ENCODE data around the gene CYLC1. TPM values are rescaled to one million over a fixed set of nuclear protein-coding genes. Genes with fewer than 3 reads are reported as not detected.

Gene CYLC1, protein sequence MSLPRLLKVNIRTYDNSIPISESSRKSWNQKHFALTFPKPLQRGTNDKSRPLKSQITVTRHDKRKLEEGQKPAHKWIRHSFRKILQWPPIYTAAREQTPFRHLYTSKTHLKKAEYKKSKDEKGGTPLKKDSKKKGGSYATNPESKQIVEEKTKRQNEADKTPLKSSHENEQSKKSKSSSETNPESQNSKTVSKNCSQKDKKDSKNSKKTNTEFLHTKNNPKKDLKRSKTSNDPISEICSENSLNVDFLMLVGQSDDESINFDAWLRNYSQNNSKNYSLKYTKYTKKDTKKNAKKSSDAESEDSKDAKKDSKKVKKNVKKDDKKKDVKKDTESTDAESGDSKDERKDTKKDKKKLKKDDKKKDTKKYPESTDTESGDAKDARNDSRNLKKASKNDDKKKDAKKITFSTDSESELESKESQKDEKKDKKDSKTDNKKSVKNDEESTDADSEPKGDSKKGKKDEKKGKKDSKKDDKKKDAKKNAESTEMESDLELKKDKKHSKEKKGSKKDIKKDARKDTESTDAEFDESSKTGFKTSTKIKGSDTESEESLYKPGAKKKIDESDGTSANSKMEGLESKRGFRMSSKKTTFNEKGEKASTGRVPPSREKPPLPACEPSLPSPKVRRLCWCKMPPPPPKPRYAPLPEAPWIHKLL
- total RNA-seq: not detected

DNA sequence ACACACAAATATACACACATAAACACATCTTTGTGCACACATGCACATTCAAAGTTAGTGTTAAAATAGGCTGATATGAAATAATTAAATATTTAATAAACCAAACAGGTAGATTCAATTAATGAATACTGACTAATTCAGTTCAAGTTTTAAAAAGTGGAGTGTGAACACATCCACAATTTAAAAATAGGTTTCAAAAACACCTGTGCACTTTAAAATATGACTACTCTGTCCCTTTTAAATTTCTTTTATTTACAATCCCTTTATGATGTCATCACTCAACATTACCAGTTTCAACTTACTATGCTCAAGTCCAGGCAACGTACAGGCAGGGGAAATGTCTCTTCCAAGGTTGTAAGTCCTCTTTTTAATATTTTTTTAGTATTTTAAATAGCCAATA lies at the start of gene CYLC1:
TSS of gene CYLC1 (plus strand) at position 301 of the 400 bp plus-strand sequence. CDS start at position 338, 37 bp downstream.

Measured in melanocyte of skin (primary cell).